Tibial nerve (tissue), 4 donors: ENCODE results near the gene CCDC69. TPM values are rescaled to one million over a fixed set of nuclear protein-coding genes. Genes with fewer than 3 reads are reported as not detected.

Experiments
- DNase-seq, 2 donors: peaks; one replicate each; pipeline ENCODE4 v3.0.0-alpha.2; 2019; ENCODE audit warnings: low spot score in 2 of 2
- H3K27ac ChIP-seq, 4 donors: fragments of 200-600 bp; sonication (generic) in 3 of 4; one replicate each; pipeline ENCODE4 v1.5.1; 2017 to 2019; ENCODE audit warnings: mild to moderate bottlenecking in 1 of 4
- H3K27me3 ChIP-seq, 2 donors: fragments of 200-600 bp; sonication (generic) in 1 of 2; one replicate each; pipeline versions ENCODE4 v1.5.1 to v1.6.0; 2017 to 2019
- H3K36me3 ChIP-seq, 3 donors: fragments of 200-600 bp; sonication (generic); one replicate each; pipeline ENCODE4 v1.5.1; 2018 to 2019
- H3K4me1 ChIP-seq, 4 donors: fragments of 200-600 bp; sonication (generic) in 3 of 4; one replicate each; pipeline ENCODE4 v1.5.1; 2017 to 2019
- H3K4me3 ChIP-seq, 4 donors: fragments of 200-600 bp; sonication (generic) in 3 of 4; one replicate each; pipeline ENCODE4 v1.5.1; 2017 to 2019; ENCODE audit warnings: mild to moderate bottlenecking in 1 of 4, moderate library complexity in 1 of 4
- H3K9me3 ChIP-seq, 4 donors: fragments of 200-600 bp; sonication (generic) in 3 of 4; one replicate each; pipeline ENCODE4 v1.5.1; 2017 to 2019
- CTCF ChIP-seq, 5 experiments: fragments of 200-600 bp in 3 of 5; fragments of 450-650 bp in 2 of 5; sonication (generic) in 3 of 5; IDR thresholded peaks; one replicate each; pipeline ENCODE4 v1.5.1; 2016 to 2019; ENCODE audit warnings: antibody characterized with exemption in 5 of 5, mild to moderate bottlenecking in 3 of 5, moderate library complexity in 2 of 5
- EP300 ChIP-seq, 2 donors: sonication (generic); formaldehyde crosslinking; IDR thresholded peaks; one replicate each; pipeline ENCODE4 v1.6.1; 2017; ENCODE audit warnings: antibody characterized with exemption in 2 of 2, mild to moderate bottlenecking in 1 of 2
- POLR2A ChIP-seq, 2 donors: fragments of 450-650 bp; IDR thresholded peaks; one replicate each; pipeline ENCODE4 v1.6.1; 2017; ENCODE audit warnings: antibody characterized with exemption in 2 of 2, mild to moderate bottlenecking in 2 of 2, moderate library complexity in 2 of 2
- WGBS, 2 donors: methylation state at CpG; one replicate each; pipeline ENCODE4 v1.1.5; 2018; 5-methylcytosine and 5-hydroxymethylcytosine counted together
- total RNA-seq, 4 donors: library from RNA; depleted of rRNA; stranded (reverse); fragments of >200 nt; gene quantifications; one replicate each; pipeline ENCODE4 v1.1.0, GENCODE V29; 2016

The CCDC69 gene
- total RNA-seq, 4 donors from 2014 or later = 95.6 to 201 (median 112) TPM

GRCh38 chr5:151184316-151185042, 39.4 kb downstream of the CCDC69 start:
- no peaks in the 10 kb centered on the region for H3K27me3 ChIP-seq
- WGBS, 2 donors = 79 to 82% methylated on average over 10 of the region's 10 CpGs
- peaks cover 0 to 28% (median 0%) of the 10 kb centered on the region in 3 donors for H3K36me3 ChIP-seq
- H3K9me3 ChIP-seq = peaks cover 0 to 10% (median 0%) of the 10 kb centered on the region in 4 donors
- no peak overlapping the region for H3K4me3 ChIP-seq
- no peak for DNase-seq
- TF ChIP-seq POLR2A (IDR thresholded peaks at IDR 0.05) (no peak), CTCF (IDR thresholded peaks at IDR 0.05) (no peak), EP300 (IDR thresholded peaks at IDR 0.05) (no peak)
- no peaks in the 10 kb centered on the region for H3K4me1 ChIP-seq
- no peak overlapping the region for H3K27ac ChIP-seq

DNA sequence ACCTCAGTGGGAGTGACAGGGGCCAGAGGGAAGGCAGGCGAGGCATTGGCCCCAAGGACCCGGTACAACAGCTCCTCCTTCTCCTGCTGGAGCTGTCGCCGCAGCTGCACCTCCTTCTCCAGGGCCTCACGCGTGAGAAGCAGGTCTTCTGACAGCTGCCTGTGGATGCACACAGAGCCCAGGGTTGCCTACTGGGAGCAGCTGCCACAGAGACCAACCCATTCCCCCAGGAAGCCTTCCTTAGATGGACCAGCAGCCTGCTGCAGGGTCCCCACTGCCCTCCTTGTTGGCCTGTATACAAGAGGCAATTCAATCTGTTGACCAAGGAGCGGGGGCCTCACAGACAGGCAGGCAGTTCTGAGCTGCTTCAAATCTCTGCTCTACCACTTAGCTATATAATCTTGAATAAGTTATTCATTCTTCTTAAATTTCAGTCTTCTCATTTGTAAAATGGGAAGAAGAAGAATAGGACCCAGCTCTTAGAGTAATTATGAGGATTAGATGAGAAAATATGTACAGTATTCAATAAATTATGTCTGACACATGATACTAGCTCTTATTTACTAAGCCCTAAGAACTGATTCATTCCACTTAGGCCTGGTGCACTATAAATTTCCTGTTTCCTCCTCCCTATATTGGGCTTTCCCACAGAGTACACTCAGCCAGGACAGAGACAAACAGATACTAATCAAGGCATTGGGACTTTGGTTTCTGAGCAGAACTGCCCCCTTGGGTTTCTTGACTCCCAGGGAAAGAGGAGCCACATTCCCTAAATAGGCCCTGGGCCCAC, 40.2 kb downstream of the CCDC69 start:
- H3K4me1 ChIP-seq = no peaks in the 10 kb centered on the region
- no peaks in the 10 kb centered on the region for H3K27me3 ChIP-seq
- no peak overlapping the region for H3K27ac ChIP-seq
- WGBS, 2 donors = 71 to 90% methylated on average over 7 of the region's 7 CpGs
- no peak overlapping the region for H3K4me3 ChIP-seq
- TF ChIP-seq EP300 (IDR thresholded peaks at IDR 0.05) = no peak
- peaks cover 0 to 2% (median 0%) of the 10 kb centered on the region in 4 donors for H3K9me3 ChIP-seq
- DNase-seq = no peak
- H3K36me3 ChIP-seq = peaks cover 0 to 28% (median 0%) of the 10 kb centered on the region in 3 donors

DNA sequence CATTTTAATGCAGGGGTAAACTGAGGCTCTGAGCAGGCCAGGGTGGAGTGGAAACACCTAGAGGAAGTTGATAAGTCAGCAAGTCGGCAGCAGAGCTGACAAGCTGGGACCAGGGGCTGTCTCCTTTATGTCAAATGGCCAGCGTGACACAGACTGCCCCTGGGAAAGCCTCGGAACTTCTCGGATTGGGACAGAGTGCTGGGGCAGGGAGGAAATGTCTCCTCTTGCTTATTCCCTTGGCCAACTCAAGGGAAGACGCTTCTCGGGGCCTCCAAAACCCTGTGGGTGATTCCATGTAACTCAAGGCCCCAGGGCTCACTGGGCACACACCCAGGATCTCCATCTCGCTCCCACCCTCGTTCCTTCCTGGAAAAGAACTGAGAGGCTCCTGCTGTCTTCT, 40.9 kb downstream of the CCDC69 start:
- TF ChIP-seq EP300 (IDR thresholded peaks at IDR 0.05) (no peak), POLR2A (IDR thresholded peaks at IDR 0.05) (no peak), CTCF (IDR thresholded peaks at IDR 0.05) (no peak)
- Histone ChIP-seq H3K27ac (no peak overlapping the region), H3K4me3 (no peak overlapping the region), H3K27me3 (no peaks in the 10 kb centered on the region), H3K4me1 (no peaks in the 10 kb centered on the region), H3K9me3 (no peaks in the 10 kb centered on the region), H3K36me3 (peaks cover 0 to 28% (median 0%) of the 10 kb centered on the region in 3 donors)
- DNase-seq = no peak
- 85 to 87% methylated on average over 5 to 8 of the region's 8 CpGs for WGBS, 2 donors

DNA sequence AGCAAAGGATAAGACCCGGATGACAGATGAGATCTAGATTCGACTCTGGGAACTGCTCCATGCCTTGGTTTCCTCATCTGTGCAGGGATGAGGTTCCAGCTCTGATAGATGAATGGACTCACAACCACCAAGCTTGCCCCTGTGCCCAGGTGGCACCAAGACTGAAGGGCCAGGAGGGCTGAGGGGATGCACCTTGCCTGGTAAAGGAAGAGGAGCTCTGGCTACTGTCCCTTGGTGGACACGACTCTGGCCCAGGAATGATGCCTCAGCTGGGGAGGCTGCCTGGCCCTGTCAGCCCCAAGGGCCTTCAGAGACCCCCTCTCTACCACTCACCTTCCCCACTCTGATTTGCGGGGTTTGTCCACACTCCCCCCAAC, 41.4 kb downstream of the CCDC69 start:
- no peaks in the 10 kb centered on the region for H3K27me3 ChIP-seq
- H3K4me3 ChIP-seq = no peak overlapping the region
- peaks cover 0 to 27% (median 0%) of the 10 kb centered on the region in 3 donors for H3K36me3 ChIP-seq
- H3K9me3 ChIP-seq = no peaks in the 10 kb centered on the region
- no peaks in the 10 kb centered on the region for H3K4me1 ChIP-seq
- WGBS, 2 donors = 89 to 95% methylated on average over 4 of the region's 4 CpGs
- DNase-seq = no peak
- TF ChIP-seq CTCF (IDR thresholded peaks at IDR 0.05) = no peak
- no peak for TF ChIP-seq EP300 (IDR thresholded peaks at IDR 0.05)
- no peak for TF ChIP-seq POLR2A (IDR thresholded peaks at IDR 0.05)
- no peak overlapping the region for H3K27ac ChIP-seq

DNA sequence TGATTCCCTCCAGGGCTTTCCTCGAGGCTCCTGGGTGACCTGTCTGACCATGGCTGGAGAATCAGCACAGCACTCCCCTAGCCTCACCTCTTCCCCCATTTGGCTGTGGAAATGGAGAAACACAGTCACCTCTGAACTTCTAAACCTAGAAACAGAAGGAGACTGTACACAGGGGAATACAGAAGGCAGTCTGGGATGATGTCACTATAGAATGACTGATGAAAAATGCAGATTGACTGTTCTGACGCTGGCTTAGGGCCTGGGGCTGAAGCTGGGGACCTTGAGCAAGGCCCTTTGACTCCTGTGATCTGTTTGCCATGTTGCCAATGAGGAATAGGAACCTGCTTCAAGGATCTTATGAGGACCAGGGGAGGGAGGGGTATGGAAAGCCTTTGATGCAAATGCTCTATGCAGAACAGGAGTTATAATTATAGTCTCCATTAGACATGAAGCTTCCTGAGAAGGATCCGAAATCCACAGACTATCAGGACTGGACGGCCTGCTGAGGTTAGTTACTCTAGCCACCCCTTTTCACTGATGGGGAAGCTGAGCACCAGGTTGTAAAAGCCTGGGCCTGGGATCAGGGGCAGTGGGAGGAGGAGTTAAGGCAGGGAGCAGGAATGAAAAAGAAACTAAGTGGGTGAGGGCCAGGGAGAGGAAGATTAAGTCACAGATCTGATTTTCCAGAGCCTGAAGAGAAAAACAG, 41.9 kb downstream of the CCDC69 start:
- Histone ChIP-seq H3K36me3 (peaks cover 0 to 22% (median 0%) of the 10 kb centered on the region in 3 donors), H3K9me3 (no peaks in the 10 kb centered on the region), H3K4me1 (no peaks in the 10 kb centered on the region), H3K27ac (no peak overlapping the region), H3K27me3 (no peaks in the 10 kb centered on the region), H3K4me3 (no peak overlapping the region)
- WGBS, 2 donors = 43 to 49% methylated on average over 4 of the region's 4 CpGs
- no peak for DNase-seq
- TF ChIP-seq POLR2A (IDR thresholded peaks at IDR 0.05) = no peak
- no peak for TF ChIP-seq EP300 (IDR thresholded peaks at IDR 0.05)
- no peak for TF ChIP-seq CTCF (IDR thresholded peaks at IDR 0.05)
